Activated naive CD4-positive, alpha-beta T cell treated with Interleukin-2 at 50 U/mL for 16 hours (primary cell): ENCODE data around the gene TPR.

Experiments used
- DNase-seq: peaks from one replicate; pipeline ENCODE4 v3.0.0-alpha.2; 2020

Gene TPR

GRCh38 chr1:186283374-186283773 lies 91.7 kb downstream of the TPR start:
- DNase-seq: no peak

- no peak for DNase-seq
Measured at GRCh38 chr1:186282466-186282865, 92.6 kb downstream of the TPR start.

GRCh38 chr1:186275822-186276221 lies 99.2 kb downstream of the TPR start:
- DNase-seq: no peak

- no peak for DNase-seq
Measured at GRCh38 chr1:186272486-186272885, 102.6 kb downstream of the TPR start.

GRCh38 chr1:186271032-186271431 lies 104.0 kb downstream of the TPR start:
- DNase-seq: no peak
